HL-60/S4 treated with phorbol 12-myristate 13-acetate at 8.2 ng/mL for 4 days and 3 days (cell line): ENCODE data around the gene UBE2J1.
"Not testable (repeated sequence)": the region's sequence is repeated elsewhere in the genome, so short reads cannot be mapped to it uniquely, and the experiment has no call there.

Experiments used
- in situ Hi-C: fragments of 300-500 bp; cut with MboI; formaldehyde crosslinking; loops from 2 replicates; pipeline ENCODE4 v1.15.0; 2022; ENCODE audit warnings: low sequenced_read_pairs

The UBE2J1 gene

GRCh38 chr6:89321131-89321970 is 31.2 kb downstream of the UBE2J1 start:
- in situ Hi-C loops, result no loop called here

GRCh38 chr6:89320012-89320559 is 32.4 kb downstream of the UBE2J1 start:
- in situ Hi-C loops, result no loop called here

GRCh38 chr6:89317067-89317466 is 35.5 kb downstream of the UBE2J1 start:
- in situ Hi-C loops, result no loop called here

- in situ Hi-C loops, result no loop called here
Observed at GRCh38 chr6:89315249-89315885, 37.2 kb downstream of the UBE2J1 start, which contains the start of gene GABRR2. GABRR2 (minus strand) TSS chr6:89315299; CDS start chr6:89315165, 134 bp downstream.

GRCh38 chr6:89314692-89315091 is 37.8 kb downstream of the UBE2J1 start:
- in situ Hi-C loops, result no loop called here

- in situ Hi-C loops, result no loop called here
Observed at GRCh38 chr6:89313006-89313405, 39.5 kb downstream of the UBE2J1 start.

GRCh38 chr6:89311853-89312531 is 40.5 kb downstream of the UBE2J1 start:
- in situ Hi-C loops, result no loop called here

- in situ Hi-C loops, result no loop called here
Observed at GRCh38 chr6:89311530-89311852, 41.0 kb downstream of the UBE2J1 start.

- in situ Hi-C loops, result no loop called here
Observed at GRCh38 chr6:89310929-89311328, 41.6 kb downstream of the UBE2J1 start.

- in situ Hi-C loops, result no loop called here
Observed at GRCh38 chr6:89308525-89309395, 43.8 kb downstream of the UBE2J1 start.

GRCh38 chr6:89304517-89304916 is 48.0 kb downstream of the UBE2J1 start:
- in situ Hi-C loops, result not testable (repeated sequence)

GRCh38 chr6:89302936-89303335 is 49.6 kb downstream of the UBE2J1 start:
- in situ Hi-C loops, result no loop called here

- in situ Hi-C loops, result no loop called here
Observed at GRCh38 chr6:89302195-89302770, 50.2 kb downstream of the UBE2J1 start.

GRCh38 chr6:89301586-89302194 is 50.8 kb downstream of the UBE2J1 start:
- in situ Hi-C loops, result no loop called here

- in situ Hi-C loops, result no loop called here
Observed at GRCh38 chr6:89299466-89299850, 53.1 kb downstream of the UBE2J1 start.

- in situ Hi-C loops, result no loop called here
Observed at GRCh38 chr6:89298680-89299465, 53.6 kb downstream of the UBE2J1 start.

GRCh38 chr6:89297695-89298351 is 54.7 kb downstream of the UBE2J1 start:
- in situ Hi-C loops, result no loop called here

- in situ Hi-C loops, result no loop called here
Observed at GRCh38 chr6:89295981-89296380, 56.5 kb downstream of the UBE2J1 start.

- in situ Hi-C loops, result not testable (repeated sequence)
Observed at GRCh38 chr6:89295116-89295515, 57.4 kb downstream of the UBE2J1 start.
